Astrocyte (in vitro differentiated cells and primary cell): ENCODE measurements around the gene SPPL2B.

Experiments
- CTCF ChIP-seq: IDR thresholded peaks from 2 replicates; pipeline ENCODE4 v1.5.1; 2011; ENCODE audit warnings: low read depth, mild to moderate bottlenecking, inconsistent platforms, low read length, moderate library complexity; ENCODE audit not compliant: insufficient read depth
- EZH2 ChIP-seq: IDR thresholded peaks from 2 replicates; pipeline ENCODE4 v1.6.1; 2012; ENCODE audit warnings: mild to moderate bottlenecking, low read length, inconsistent platforms; ENCODE audit not compliant: insufficient read depth

GRCh38 chr19:2363419-2363818 lies 34.9 kb downstream of the SPPL2B start:
- TF ChIP-seq CTCF (no peak), EZH2 (no peak)
